Measurements from ENCODE around the gene TMC7.

The TMC7 gene

DNA sequence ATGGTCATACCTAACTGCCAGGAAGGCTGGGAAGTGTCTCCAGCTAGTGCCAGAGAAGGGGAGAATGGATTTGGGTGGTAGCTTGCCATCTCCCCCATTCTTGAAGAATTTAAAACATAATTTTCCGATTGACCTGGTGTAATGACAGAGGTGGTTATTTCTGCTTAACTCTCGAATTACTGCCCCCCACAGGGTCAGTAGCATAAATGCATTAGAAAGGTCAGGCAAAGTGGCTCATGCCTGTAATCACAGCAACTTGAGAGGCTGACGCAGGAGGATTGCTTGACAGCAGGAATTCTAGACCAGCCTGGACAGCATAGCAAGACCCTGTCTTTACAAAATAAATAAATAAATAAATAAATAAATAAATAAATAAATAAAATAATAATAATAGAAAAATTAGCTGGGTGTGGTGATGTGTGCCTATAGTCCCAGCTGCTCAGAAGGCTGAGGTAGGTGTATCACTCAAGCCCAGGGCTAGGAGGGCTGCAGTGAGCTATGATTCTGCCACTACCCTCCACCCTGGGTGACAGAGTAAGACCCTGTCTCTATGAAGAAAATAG, 27.5 kb downstream of the TMC7 start (continued):
- TF ChIP-seq ZBTB20 (tag by site-specific recombination; IDR thresholded peaks at IDR 0.05) (no peak), ZNF76 (tag by site-specific recombination; IDR thresholded peaks at IDR 0.05; ENCODE audit: borderline replicate concordance, low read depth) (no peak), ZNF558 (tag by site-specific recombination; IDR thresholded peaks at IDR 0.05) (peak; percentile 56; the same call in 1 of the 2 replicates), ZNF596 (tag by site-specific recombination; IDR thresholded peaks at IDR 0.05) (no peak), ZNF324 (tag by site-specific recombination; IDR thresholded peaks at IDR 0.05) (no peak), ZNF654 (tag by site-specific recombination; IDR thresholded peaks at IDR 0.05; ENCODE audit: low read depth) (peak; percentile 35), ZNF658 (tag by site-specific recombination; IDR thresholded peaks at IDR 0.05) (no peak), OVOL3 (tag by site-specific recombination; IDR thresholded peaks at IDR 0.05) (no peak), ZNF677 (tag by site-specific recombination; IDR thresholded peaks at IDR 0.05) (no peak), KLF8 (tag by site-specific recombination; IDR thresholded peaks at IDR 0.05) (no peak), REST (tag by site-specific recombination; IDR thresholded peaks at IDR 0.05) (peak; percentile 56; the same call in 1 of the 2 replicates), GLIS1 (tag by site-specific recombination; IDR thresholded peaks at IDR 0.05) (no peak), ZNF639 (tag by site-specific recombination; IDR thresholded peaks at IDR 0.05) (no peak), KLF1 (tag by site-specific recombination; IDR thresholded peaks at IDR 0.05) (no peak), BCL11B (tag by site-specific recombination; IDR thresholded peaks at IDR 0.05; ENCODE audit: low read depth) (no peak), ZXDB (tag by site-specific recombination; IDR thresholded peaks at IDR 0.05) (peak; percentile 42; the same call in 1 of the 2 replicates), ZNF530 (tag by site-specific recombination; IDR thresholded peaks at IDR 0.05; ENCODE audit: low read depth) (no peak), ZNF16 (tag by site-specific recombination; IDR thresholded peaks at IDR 0.05; ENCODE audit: low read depth) (no peak), ZNF354C (tag by site-specific recombination; IDR thresholded peaks at IDR 0.05; ENCODE audit: borderline replicate concordance, low read depth) (0 out of 2 replicates have a peak, but pooled peaks have one; percentile 20), HOXC10 (CRISPR knock-in tag; IDR thresholded peaks at IDR 0.05) (no peak), GLI2 (tag by site-specific recombination; IDR thresholded peaks at IDR 0.05; ENCODE audit: borderline replicate concordance, low read depth) (no peak), ZNF843 (tag by site-specific recombination; IDR thresholded peaks at IDR 0.05) (no peak), ZNF2 (tag by site-specific recombination; IDR thresholded peaks at IDR 0.05) (no peak), OSR2 (tag by site-specific recombination; IDR thresholded peaks at IDR 0.05) (no peak), ZNF274 (IDR thresholded peaks at IDR 0.05; ENCODE audit: low read length) (no peak), ZNF274 (tag by site-specific recombination; IDR thresholded peaks at IDR 0.05; ENCODE audit: borderline replicate concordance) (no peak), KLF10 (tag by site-specific recombination; IDR thresholded peaks at IDR 0.05) (no peak), ZBTB21 (tag by site-specific recombination; IDR thresholded peaks at IDR 0.05) (0 out of 2 replicates have a peak, but pooled peaks have one; percentile 38)
- TF ChIP-seq, protein P1, sequence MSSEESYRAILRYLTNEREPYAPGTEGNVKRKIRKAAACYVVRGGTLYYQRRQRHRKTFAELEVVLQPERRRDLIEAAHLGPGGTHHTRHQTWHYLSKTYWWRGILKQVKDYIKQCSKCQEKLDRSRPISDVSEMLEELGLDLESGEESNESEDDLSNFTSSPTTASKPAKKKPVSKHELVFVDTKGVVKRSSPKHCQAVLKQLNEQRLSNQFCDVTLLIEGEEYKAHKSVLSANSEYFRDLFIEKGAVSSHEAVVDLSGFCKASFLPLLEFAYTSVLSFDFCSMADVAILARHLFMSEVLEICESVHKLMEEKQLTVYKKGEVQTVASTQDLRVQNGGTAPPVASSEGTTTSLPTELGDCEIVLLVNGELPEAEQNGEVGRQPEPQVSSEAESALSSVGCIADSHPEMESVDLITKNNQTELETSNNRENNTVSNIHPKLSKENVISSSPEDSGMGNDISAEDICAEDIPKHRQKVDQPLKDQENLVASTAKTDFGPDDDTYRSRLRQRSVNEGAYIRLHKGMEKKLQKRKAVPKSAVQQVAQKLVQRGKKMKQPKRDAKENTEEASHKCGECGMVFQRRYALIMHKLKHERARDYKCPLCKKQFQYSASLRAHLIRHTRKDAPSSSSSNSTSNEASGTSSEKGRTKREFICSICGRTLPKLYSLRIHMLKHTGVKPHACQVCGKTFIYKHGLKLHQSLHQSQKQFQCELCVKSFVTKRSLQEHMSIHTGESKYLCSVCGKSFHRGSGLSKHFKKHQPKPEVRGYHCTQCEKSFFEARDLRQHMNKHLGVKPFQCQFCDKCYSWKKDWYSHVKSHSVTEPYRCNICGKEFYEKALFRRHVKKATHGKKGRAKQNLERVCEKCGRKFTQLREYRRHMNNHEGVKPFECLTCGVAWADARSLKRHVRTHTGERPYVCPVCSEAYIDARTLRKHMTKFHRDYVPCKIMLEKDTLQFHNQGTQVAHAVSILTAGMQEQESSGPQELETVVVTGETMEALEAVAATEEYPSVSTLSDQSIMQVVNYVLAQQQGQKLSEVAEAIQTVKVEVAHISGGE (tag by site-specific recombination; conservative IDR thresholded peaks at IDR 0.05; ENCODE audit: low read depth), result peak; percentile 72
- TF ChIP-seq, protein P2, sequence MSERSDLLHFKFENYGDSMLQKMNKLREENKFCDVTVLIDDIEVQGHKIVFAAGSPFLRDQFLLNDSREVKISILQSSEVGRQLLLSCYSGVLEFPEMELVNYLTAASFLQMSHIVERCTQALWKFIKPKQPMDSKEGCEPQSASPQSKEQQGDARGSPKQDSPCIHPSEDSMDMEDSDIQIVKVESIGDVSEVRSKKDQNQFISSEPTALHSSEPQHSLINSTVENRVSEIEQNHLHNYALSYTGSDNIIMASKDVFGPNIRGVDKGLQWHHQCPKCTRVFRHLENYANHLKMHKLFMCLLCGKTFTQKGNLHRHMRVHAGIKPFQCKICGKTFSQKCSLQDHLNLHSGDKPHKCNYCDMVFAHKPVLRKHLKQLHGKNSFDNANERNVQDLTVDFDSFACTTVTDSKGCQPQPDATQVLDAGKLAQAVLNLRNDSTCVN (tag by site-specific recombination; optimal IDR thresholded peaks at IDR 0.05), result no peak
- TF ChIP-seq, protein P3, sequence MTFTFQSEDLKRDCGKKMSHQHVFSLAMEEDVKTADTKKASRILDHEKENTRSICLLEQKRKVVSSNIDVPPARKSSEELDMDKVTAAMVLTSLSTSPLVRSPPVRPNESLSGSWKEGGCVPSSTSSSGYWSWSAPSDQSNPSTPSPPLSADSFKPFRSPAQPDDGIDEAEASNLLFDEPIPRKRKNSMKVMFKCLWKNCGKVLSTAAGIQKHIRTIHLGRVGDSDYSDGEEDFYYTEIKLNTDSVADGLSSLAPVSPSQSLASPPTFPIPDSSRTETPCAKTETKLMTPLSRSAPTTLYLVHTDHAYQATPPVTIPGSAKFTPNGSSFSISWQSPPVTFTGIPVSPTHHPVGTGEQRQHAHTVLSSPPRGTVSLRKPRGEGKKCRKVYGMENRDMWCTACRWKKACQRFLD (tag by site-specific recombination; IDR thresholded peaks at IDR 0.05), result no peak

All from HEK293 (cell line).